ENCODE data around the gene CYGB.

- TF ChIP-seq CTCF (IDR thresholded peaks at IDR 0.05; ENCODE audit: low read depth, low read length): no peak
- no peak for TF ChIP-seq MAX (IDR thresholded peaks at IDR 0.05; ENCODE audit: low read depth, low read length)
Observed at GRCh38 chr17:76565728-76566612, 28.5 kb upstream of the CYGB start.
